ENCODE data around the gene IKZF2.

The IKZF2 gene

DNA sequence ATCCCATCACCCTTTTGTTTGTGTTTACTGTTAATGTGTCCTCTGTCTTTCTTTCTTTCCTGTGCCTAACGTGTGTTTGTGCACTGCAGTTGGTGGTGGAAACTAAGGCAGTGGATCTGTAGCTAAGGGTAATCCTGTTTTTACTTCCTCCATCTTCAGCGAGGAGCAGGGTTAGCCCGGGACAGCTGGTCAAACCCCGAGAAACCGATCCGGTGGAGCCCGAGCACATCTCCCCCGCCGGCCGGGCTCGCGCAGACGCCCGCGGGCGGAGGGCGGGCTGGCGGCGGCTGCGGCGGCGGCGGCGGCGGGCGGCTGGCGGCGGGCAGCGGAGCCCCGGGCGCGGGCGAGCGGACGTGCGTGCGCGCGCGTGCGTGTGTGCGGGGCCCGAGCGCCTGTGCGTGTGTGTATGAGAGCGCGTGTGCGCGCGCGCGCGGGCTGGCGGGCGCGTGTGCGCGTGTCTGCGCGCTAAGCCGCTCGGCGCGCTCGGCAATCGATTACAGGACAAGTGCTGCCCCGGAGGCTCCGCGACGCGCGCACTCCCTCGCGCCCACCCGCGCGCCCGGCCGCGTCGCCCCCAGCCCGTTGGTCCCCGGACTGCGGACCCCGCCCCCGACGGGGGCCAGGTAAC is at the start of gene IKZF2:
IKZF2 (minus strand) TSS at position 176 of the 628 bp plus-strand sequence. CDS start 2,983 bp downstream, outside the sequence.
- FAIRE-seq (peak; percentile 92), DNase-seq (ENCODE audit: insufficient read length, low spot score) (peak; percentile 48)

DNA sequence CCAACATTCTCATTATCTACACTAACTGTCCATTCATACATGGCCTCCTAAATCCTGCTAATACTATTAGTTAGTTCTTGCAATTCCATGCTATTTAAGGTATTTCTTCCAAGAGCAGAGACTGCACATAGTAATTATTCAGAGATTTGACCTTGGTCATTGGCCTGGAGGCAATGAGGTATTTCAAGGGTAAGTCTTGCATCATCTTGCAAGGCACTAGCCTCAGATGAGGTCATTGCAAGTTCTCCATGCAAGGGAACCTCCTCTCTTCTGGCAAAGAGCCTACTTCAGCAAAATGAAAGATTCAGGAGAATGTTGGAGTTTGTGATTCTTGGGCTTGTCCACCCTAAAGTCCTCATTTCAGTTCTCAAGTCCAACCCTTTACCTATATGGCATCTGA is 48.5 kb upstream of the IKZF2 start:
- FAIRE-seq (no peak), DNase-seq (ENCODE audit: insufficient read length, low spot score) (no peak)

DNA sequence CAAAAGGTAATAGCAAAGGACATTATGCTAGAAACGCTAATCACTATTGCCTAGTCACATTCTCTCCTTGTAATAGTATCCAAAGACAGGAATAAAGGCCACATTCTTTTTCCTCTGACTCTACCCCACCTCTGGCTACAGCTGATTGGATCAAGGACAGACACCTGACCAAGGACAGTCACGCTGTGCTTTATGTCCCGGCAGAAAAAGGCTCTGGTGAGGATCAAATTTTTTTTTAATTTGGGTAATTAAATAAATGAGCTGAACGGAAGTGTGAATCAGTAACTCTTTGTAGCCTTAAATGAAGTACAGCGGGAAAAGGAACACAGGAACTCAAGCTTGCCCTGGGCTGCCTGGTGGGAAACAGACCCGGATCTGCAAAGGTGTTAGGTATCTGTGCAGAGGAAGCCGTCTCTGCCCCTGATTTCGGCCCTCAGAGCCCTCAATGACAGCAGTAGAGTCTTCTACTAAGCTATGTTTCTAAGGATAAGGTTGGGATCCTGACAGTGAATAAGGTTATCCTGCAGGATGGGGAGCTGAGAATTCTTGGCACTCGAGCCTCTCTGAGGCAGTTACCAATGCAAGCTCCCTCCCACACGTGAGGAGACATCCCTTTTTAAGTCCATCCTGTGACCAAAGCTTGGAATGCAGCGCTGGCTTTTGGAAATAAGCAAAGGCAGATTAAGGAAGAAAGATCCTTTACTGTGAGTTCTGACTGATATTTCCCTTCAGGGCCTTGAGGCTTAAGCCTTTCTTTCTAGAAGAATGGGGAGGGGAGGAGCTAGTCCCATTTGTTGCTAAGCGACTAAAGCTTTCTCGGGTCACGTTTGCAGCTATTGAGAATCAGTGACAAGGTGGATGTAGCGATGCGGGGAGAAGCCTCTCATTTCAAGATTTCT is 37.8 kb upstream of the IKZF2 start:
- DNase-seq (ENCODE audit: insufficient read length, low spot score) (no peak), FAIRE-seq (peak; percentile 74)

DNA sequence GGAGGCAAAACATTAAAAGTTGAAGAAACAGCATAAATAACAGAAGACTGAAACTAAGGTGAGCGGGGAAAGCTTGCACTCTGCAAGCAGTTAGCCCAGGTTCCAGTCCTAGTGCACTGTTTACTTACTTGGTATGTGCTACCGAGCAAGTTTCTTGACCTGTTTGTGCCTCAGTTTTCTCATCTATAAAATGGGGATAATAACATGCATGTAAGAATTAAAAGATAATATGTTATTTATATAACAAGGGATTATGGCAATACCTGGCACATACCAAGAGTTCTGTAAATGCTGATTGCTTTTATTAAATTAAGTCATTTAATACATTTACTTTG is 37.1 kb upstream of the IKZF2 start:
- DNase-seq (ENCODE audit: insufficient read length, low spot score) (no peak), FAIRE-seq (no peak)

DNA sequence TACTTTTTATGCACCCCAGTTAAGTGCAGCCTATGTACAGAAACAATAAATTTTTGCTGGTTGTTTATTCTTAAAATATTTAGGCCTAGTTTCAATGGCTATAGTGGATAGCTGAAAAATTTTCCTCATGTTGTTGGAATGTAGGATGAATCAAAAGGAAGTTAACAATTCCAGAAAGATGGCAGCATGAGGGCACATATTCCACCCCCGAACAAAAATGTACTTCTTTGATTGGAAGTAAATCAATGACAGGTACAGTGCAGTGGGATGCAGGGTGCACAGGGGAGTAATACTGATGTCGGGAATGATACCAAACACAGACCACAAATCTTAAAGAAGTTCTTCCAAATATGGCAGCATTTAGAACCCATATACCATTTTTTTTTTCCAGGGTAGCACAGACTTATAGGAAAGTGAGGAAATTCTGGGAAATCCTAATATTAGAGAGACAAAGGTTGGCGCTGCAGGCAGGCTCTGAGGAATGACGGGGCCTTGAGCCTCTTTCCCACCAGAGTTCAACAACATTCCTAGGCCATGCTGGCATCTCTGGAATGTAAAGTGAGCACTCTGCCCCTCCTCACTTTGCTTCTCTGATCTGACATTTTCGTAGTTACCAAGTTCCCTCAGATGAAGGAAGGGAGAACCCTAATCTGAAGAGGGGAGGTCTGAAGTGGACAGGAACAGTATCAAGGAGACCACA is 36.6 kb upstream of the IKZF2 start:
- FAIRE-seq (no peak), DNase-seq (ENCODE audit: insufficient read length, low spot score) (no peak)

DNA sequence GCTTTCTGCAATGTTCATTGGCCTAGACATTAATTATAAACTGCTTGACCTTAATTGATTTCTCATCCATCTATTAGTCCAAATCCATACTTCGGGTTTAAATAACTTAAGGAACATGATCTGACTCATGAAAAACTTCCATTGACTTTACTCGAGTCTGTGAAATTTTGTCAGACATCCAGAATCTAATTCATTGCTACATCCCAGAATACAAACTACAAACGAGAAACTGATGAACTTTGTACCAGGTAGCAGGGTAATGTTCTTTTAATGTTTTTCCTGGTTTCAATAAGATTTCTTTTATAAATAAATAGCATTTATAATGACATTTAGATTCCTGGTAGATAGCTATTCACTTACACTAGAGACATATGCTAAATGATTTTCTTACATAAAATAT is 36.0 kb upstream of the IKZF2 start:
- DNase-seq (ENCODE audit: insufficient read length, low spot score), result no peak
- peak; percentile 76 for FAIRE-seq

DNA sequence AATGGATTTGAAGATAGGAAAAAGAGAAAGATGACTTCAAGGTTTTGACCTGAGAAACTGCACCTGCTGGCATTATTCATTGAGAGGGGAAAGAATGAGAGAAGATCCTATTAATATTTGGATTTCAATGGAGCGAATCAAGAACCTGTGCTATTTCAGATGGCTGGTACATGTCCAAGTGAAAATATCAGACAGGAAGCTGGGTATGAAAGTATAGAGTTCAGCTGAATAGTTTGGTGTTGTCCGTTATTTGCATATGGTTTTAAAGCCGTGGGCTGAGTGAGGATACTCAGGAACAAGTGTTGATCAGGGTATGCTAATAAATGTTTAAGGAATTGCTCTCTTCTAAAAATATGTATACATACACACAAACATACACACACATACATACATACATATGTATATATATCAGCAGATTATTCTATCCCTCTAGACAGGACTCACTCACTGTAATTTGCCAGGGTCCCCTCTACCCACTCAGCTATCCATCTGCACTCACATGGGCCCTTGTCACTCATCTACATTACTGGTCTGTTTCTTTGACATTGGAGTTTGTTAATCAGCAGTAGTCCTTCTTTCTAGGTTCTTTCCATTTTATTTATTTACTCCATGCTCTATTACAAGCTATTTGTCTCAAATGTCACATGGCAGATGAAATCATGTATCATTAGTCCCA is 33.9 kb upstream of the IKZF2 start:
- FAIRE-seq, result peak; percentile 93
- no peak for DNase-seq (ENCODE audit: insufficient read length, low spot score)

DNA sequence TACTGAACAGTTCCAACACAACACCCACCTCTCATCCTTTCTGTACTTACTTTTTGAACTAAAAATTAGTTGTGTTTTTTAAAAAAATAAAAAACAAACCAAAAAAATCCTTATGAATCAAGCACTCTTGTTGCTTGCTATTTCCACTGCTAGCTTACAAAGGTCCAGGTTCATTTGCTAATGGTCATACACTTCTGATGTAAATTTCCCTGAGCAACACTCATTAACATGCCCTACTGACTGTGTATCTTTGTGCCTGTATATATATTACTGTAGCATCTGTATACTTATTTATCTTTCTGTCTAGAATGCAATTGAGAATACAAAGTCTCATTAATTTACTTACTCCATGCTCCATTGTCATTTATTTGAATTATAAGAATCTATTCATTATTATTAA is 30.3 kb upstream of the IKZF2 start:
- no peak for DNase-seq (ENCODE audit: insufficient read length, low spot score)
- FAIRE-seq, result no peak

DNA sequence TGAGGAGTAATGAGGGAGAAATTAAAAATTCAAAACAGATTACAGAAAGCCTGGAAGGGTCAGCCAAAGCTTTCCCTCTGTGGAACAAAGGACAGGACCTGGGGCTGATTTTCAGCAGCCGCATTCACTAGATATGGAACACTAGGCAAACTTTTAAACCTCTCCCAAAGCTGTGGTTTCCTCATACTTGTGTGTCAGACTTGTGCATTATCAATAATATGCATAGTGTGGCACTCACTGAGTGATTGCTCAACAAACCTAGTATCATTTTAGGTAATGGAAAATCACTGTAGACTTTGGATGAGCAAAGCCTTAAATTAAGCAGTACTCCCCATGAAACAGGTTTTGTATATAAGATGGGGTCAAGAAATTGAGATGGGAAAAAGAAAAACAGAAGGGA is 26.3 kb upstream of the IKZF2 start:
- FAIRE-seq (no peak), DNase-seq (ENCODE audit: insufficient read length, low spot score) (no peak)

DNA sequence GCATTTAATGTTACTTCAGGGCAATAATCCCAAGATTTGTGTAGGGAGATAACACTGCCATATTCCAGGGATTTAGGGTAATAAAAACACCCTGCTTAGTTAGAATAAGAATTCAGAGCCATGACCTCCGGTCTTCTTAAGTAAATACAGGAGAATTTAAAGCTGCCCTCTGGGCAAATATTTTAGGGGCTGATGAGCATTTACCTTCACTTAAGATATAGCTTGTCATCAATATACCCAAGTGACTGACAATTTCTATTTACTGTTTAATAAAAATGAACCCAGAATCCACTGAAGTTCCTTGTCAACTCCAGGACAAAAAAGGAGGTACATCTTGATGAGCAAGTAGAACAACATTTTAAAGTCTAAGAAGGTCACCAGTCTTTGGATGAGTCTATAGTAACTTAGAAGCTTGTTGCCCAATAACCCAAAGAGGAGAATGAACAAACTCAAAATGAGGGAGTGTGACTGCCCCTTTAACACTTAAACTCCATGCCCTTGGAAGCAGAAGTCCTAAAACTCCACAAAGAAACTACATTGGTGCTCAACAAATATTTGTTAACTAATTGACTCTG is 24.3 kb upstream of the IKZF2 start:
- no peak for FAIRE-seq
- DNase-seq (ENCODE audit: insufficient read length, low spot score), result no peak

DNA sequence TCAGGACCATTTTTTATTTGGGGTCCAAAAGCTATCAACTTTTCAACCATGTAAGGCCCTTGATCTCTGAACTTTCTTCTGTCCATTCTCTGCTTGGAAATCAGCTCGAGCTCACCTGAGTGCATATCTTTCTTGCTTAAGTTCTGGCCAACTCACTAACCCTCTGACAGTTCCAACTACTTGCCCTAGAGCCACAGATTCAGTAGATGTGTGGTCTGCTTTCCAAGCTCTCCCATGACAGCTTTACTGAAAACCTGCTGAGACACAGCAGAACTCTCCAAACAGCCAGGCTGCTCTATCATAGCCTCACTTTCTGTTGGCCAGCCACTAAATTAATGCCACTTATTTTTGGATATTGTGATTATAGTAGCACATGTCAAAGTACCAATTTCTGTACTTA is 21.2 kb upstream of the IKZF2 start:
- FAIRE-seq (no peak), DNase-seq (ENCODE audit: insufficient read length, low spot score) (no peak)

DNA sequence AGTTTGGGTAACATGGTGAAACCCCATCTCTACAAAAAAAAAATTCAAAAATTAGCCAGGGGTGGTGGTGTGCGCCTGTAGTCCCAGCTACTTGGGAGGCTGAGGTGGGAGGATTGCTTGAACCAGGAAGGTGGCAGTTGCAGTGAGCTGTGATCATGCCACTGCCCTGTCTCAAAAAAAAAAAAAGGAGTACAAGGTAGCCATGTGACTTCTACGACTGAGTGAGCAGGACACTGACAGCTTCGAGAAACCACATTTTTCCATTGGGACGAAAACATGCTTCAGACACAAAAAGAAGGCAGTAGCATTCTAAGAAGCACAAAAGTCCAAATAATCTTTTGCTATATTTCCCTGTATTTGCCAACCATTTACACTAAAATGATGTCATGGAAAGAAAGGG is 19.7 kb upstream of the IKZF2 start:
- FAIRE-seq (peak; percentile 45), DNase-seq (ENCODE audit: insufficient read length, low spot score) (no peak)

DNA sequence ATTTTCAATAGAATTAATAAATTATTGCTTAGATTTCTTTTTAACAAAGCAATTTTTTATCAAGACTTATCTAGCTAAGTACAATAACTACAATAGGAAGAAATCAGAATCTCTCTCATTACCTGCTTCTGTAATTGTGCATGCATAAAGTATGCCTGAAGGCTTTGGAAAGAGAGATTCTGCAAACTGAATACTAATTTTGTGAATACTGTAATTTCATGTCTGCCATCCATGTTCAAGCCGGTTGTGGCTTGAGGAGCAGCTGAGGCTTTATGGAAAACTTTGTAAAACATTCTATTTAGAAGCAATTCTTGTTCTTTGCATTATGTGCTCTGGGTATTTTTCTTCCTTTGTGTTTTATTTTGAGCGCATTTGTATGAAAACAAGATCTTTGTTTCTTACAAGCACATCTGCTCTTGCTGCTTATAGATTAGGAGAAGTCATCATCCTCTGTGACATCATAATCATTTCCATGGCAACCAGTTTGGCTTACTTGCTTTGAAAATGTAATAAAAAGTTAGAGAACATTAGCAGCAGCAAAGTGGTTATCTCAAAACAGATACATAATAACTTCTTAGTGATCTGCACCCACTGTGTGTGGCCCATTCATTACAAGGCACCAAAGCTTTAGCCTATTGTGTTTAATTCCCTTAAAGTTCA is 16.0 kb upstream of the IKZF2 start:
- FAIRE-seq, result peak; percentile 73
- no peak for DNase-seq (ENCODE audit: insufficient read length, low spot score)

DNA sequence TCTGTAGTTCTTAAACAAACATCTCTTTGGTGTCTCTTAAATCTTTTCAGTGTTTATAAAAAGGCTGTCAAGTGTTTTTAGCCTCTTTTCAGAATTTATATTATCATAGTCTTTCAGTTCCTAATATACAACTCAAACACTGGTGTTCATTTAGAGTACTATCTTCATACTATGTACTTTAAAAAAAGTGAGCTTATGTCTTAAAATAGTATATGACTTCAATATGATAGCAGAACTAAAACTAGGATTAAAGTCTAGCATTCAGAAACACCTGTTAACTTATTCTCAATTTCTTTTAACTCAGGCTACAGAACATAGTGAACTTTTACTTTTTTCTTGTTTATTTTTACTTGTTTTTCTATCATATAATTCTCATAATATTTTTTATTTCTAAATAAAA is 14.7 kb upstream of the IKZF2 start:
- DNase-seq (ENCODE audit: insufficient read length, low spot score) (peak; percentile 6), FAIRE-seq (peak; percentile 93)

DNA sequence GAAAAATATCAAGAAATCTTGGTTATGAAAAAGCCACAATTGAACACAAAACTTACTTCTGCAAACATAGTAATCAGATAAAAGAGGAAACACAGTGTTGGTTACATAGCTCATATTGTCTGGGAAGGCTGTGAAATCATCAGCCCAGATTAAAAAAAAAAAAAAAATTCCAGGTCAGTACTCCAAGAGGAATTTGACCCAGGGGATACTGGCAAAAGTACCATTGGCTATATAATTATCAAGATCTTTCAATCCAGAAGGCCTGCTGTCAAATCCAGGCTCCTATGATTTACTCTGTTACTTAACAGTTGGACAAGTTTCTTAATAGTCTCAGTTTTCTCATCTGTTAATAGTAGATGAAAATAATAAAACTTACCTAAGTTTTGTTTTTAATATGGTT is 12.9 kb upstream of the IKZF2 start:
- FAIRE-seq, result peak; percentile 67
- no peak for DNase-seq (ENCODE audit: insufficient read length, low spot score)

DNA sequence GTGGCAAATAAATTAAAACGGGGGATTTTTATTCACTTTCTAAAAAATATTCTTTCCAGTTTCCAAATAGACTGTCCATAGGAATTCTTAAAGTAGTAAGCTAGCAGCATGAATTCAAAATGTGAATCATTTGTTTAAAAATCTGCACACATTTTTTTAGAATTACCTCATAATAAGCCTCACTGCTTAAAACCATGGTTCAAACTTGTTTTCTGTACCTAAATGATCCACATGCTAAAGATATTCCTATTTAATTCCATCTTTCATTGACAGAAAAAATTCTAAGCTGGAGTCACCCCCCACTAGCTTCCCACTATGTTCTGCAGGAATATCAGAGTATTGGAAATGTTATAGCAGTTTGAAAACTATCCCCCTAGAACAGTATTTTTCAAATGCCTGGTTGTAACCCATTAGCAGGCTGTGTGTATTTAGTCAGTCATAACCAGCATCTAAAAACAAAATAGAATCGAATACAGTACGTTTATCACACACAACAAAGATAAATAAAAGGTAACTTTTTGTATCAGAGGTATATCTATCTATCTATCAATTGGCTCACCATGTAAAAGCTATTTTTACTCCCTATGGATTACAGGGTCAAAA is 11.2 kb upstream of the IKZF2 start:
- DNase-seq (ENCODE audit: insufficient read length, low spot score) (no peak), FAIRE-seq (peak; percentile 28)

DNA sequence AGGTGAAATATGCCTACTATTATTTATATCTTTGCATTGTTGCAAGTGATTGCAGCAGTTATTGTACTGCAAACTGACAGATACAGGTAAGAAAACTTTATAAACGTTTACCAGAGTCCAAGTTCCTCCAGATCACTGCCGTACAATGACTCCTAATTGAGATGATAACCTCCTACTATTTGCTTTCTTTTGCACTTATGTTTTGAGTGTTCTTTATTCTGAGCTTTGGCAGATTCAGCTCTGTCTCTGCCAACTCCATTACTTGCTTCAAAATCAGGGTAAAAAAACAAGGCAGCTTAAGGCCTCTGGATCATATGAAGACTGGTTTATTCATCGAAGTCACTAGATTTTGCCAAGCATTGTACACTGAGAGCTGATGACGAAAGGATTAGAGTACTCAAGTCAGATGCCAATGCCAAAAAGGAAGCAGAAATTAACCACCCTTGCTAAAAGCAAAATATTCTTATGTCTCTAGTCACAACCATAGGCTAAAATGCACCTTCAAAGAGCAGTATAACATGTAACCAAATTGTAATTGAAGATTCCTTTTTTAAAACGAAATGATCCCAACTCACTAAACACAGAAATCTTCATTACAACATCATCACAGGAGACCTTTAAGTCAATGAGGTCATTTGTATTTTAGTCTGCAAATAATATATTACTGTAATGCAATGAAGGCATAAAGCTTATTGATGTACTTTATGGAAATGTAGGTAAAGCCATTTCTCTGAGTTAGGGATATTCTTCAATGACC is 10.5 kb upstream of the IKZF2 start:
- FAIRE-seq (peak; percentile 82), DNase-seq (ENCODE audit: insufficient read length, low spot score) (no peak)

DNA sequence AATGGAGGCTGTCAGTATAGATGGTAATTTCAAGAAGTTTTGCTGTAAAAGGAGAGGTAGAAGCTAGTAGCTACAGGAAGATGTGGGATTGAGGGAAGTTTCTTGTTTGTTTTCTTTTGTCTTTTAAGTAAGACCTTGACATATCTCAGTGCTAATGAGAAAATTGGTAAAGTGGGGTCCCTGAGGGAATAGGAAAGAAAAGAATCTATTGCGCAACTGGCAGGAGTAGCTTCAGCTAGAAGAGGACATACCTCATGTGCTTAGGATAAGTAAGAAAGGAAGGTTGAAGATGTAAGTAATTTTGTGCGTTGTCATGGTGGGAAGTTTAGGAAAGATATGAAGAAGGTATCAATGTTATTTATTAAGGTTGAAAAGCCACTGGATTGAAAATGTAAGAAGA is 8.4 kb upstream of the IKZF2 start:
- FAIRE-seq, result no peak

DNA sequence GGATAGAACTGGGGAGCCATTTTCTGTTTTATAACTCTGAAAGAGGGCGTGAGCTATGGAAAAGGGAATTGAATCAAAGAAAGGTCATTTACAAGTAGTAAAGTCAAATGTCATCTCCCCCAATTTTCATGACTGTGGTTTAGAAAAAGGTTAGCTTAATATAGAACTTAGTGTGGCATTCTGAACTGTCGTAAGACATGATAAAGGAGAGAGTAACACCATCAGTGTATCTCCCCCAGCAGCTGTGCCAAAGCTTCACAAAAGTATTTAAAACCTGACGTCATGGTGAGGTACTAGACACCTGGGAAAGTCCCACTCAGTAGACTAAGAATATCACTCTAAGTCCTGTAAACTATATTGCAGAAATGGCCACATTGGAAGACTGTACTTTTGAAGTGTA is 5.8 kb upstream of the IKZF2 start:
- peak; percentile 66 for FAIRE-seq

More for the DNA sequence above, 8.4 kb upstream of the IKZF2 start:
- no peak for DNase-seq (ENCODE audit: insufficient read length, low spot score)

More for the DNA sequence above, 5.8 kb upstream of the IKZF2 start:
- DNase-seq (ENCODE audit: insufficient read length, low spot score), result no peak
